HG03432 (cell line): Measurements from ENCODE around the gene TMCO4.

Source experiments
- ATAC-seq: cut with Tn5 transposase; IDR thresholded peaks from one replicate; pipeline ENCODE4 v1.9.1; 2021; ENCODE audit warnings: mild to moderate bottlenecking, moderate library complexity; ENCODE audit not compliant: unreplicated experiment

Gene TMCO4

DNA sequence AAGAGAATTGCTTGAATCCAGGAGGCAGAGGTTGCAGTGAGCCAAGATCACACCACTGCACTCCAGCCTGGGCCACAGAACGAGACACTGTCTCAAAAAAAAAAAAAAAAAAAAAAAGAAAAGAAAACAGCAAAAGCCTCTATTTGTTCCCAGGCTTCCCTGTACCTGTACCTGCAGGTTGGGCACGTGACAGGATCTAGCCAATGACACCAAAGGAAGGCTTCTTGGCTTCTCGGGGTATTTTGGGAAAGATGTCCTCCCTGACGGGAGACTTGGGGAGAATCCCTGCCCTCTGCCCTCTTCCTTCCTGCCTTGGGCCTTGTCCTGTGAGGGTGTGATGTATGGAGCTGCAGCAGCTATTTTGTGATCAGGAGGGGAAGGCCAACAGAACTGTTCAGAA is 22.8 kb downstream of the TMCO4 start:
- no peak for ATAC-seq

GRCh38 chr1:19776287-19776686 is 23.4 kb downstream of the TMCO4 start:
- ATAC-seq, result no peak

GRCh38 chr1:19775831-19776230 is 23.9 kb downstream of the TMCO4 start:
- ATAC-seq, result no peak

DNA sequence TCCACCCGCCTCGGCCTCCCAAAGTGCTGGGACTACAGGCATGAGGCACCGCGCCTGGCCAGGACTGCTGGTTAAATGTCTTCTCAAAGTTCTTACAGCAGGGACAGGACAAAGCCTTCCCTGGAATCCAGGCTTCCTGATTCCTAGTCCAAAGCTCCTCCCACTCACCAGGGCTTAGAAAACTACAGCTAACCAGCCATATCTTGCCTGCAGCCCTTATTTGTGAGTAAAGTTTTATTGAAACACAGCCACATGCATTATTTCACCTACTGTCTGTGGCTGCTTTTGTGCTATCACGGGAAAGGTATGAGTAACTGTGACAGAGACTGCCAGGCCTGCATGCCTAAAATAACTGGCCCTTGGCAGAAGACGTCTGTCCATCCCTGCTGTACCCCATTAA is 24.4 kb downstream of the TMCO4 start:
- no peak for ATAC-seq

- no peak for ATAC-seq
These were observed 25.4 kb downstream of the TMCO4 start for GRCh38 chr1:19774180-19774785.

DNA sequence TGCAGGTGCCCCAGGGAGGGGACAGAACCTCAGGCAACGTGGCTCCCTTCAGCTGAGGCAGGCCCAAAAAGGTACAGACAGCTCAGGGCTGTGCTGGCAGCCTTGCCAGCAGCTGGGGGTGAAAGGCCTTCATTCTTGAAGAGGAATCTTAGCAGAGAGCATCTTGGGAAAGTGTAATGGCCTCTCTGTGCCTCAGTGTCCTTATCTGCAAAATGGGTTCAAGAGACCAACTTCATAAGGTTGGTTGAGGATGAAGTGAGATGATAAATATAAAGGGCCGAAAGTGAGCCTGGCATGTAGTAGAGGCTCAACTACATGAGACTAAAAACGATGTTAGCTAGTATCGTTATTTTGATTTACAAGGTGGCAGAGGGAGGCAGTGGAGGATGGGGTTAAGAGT is 26.2 kb downstream of the TMCO4 start:
- ATAC-seq, result no peak

DNA sequence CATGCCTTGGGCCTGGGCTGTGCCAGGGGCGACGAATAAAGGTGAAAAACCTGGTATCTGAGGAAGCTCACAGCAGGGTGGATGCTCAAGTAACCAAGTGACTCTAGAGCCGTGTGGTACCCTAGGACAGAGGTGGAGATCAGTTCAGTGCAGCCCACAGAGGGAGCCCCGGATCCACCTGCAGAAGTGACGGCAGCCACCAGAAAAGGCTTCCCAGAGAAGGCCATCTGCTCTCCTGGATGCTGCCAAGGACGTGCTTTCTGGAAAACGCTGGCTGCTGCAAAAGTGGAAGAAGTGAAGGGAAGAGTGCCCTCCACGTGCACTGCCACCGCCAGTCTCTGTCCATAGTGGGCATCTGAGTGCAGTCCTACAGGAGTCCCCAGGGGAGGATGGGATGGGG is 27.7 kb downstream of the TMCO4 start:
- ATAC-seq, result no peak

- no peak for ATAC-seq
These were observed 28.4 kb downstream of the TMCO4 start for GRCh38 chr1:19771350-19771749.

GRCh38 chr1:19770436-19771190 is 29.1 kb downstream of the TMCO4 start:
- ATAC-seq, result no peak

GRCh38 chr1:19769211-19769932 is 30.3 kb downstream of the TMCO4 start:
- no peak for ATAC-seq

- no peak for ATAC-seq
These were observed 31.1 kb downstream of the TMCO4 start for GRCh38 chr1:19768353-19769210.

GRCh38 chr1:19765623-19766022 is 34.1 kb downstream of the TMCO4 start:
- no peak for ATAC-seq

DNA sequence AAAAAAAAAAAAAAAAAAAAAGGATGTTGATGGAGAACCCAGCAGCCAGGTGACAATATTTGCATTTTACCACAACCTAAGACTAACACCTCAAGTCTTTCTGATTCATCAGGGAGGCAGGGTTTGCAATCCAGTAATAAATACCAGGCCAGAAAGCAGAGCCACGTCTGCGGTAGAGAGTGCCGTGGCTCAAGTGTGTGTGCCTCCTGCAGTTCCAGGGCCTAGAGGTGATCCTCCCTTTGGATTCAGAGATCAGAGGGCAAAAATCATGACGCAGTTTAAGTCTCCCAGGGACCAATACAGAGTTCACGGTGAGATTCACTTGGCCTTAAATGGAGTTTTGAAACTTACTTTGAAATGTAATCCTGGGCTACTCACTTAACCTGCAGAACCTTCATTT is 34.9 kb downstream of the TMCO4 start:
- ATAC-seq, result no peak

GRCh38 chr1:19762175-19762779 is 37.4 kb downstream of the TMCO4 start:
- ATAC-seq, result no peak

DNA sequence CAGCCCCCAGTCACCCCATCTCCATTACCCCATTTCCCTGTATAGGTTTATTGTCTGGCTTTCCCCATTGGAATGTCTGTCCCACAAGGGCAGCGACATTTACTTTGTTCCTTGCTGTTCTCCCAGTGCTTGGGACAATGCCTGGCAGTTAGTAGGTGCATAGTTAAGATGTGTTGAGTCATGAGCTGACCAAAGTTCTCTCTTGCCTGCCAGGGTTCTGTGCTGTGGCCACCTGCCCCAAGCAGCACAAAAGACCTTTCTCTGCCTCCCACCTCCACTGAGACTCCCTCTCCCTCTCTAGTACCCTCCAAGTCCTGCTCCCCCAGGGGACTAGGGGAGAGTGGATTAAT is 40.0 kb downstream of the TMCO4 start:
- ATAC-seq, result no peak

DNA sequence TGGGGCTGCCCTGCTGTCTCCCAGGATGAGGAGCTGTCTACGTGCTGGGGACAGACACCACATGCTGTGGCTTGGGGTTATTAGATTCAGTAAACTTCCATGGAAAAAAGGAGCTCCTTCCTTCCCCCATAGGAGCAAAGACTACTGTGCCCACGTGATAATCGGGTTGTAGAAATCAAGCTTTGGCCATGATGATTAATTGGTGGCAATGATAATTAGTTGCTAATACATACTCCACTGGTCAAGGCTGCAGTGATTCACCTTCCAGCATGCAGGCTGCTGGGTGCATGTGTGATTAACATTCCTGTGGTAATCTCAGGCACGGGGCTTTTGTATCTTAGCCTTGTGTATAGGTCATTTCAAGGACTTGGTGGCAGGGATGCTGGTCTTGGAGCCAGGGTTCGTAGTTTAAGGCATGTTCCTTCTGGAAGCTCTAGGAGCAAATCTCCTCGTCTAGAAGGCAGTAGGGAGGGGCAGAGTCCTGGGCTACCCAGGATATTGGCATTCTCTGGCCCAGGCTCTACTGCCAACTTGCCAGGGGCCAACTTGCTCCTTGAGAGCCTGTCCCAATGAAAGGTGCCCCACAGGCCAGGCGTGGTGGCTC is 41.4 kb downstream of the TMCO4 start:
- ATAC-seq, result no peak

- no peak for ATAC-seq
These were observed 42.1 kb downstream of the TMCO4 start for GRCh38 chr1:19757641-19758040.

DNA sequence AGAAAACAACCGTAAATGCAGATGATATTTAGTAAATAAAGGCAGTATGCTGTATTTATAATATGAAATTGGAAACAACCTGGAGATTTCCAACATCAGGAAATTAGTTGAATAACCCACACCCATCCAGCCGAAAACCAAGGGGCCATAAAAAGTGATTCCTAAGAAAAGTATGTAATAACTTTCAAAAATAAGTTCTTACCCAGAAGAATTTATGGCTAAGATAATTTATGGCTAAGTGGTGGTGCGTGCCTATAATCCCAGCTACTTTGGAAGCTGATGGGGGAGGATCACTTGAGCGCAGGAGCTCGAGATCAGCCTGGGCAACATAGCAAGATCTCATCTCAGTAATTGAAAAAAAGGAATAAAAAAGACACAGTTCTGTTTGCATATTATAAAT is 43.2 kb downstream of the TMCO4 start:
- ATAC-seq, result no peak

DNA sequence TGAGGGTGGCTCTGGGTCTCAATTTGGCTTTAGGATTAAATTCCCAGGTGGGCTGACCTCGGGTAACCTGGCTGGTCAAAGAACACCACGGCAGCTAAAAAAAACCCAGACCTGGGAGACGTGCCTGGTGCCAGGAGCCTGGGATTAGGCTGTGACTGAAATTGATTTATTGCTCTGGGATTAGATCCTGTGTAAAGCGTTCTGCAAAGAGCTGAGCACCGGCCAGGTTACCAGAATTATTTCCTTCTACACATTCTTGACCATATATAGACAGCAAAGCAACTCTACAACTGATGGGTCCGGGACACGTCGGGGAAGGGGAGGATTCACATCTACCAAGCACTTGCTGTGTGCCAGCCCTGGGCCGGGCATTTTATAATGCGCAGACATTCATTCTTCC is 45.2 kb downstream of the TMCO4 start:
- no peak for ATAC-seq

- ATAC-seq, result no peak
These were observed 47.5 kb downstream of the TMCO4 start for GRCh38 chr1:19752083-19752696.
